NCI-H2196 (cell line): ENCODE results near the gene SCTR.
A peak's percentile ranks its signal among the peaks of the same experiment; 100 is the strongest.

ENCODE experiments used
- DNase-seq: peaks from one replicate; lab custom pipeline; 2025; ENCODE audit not compliant: unreplicated experiment; lab: John Stamatoyannopoulos, UW

Gene SCTR

DNA sequence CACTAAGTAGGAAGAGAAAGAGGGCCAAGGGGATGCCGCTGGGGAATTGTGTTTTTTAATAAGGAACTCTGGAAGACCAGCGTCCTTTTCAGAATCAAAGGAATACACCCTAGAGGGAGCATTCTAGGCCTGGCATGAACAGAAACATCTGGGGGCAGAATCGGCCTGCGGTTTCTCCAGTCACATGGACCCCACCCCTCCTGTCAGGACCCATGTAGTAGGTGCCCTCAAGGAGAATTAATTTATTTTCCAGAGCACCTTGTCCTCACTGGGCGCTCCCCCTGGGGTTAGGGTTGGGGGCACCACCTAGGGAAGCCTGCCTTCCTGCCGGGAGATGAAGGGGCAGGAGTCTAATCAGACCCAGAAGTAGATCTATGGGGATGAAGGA, 48.4 kb downstream of the SCTR start:
- no peak for DNase-seq

DNA sequence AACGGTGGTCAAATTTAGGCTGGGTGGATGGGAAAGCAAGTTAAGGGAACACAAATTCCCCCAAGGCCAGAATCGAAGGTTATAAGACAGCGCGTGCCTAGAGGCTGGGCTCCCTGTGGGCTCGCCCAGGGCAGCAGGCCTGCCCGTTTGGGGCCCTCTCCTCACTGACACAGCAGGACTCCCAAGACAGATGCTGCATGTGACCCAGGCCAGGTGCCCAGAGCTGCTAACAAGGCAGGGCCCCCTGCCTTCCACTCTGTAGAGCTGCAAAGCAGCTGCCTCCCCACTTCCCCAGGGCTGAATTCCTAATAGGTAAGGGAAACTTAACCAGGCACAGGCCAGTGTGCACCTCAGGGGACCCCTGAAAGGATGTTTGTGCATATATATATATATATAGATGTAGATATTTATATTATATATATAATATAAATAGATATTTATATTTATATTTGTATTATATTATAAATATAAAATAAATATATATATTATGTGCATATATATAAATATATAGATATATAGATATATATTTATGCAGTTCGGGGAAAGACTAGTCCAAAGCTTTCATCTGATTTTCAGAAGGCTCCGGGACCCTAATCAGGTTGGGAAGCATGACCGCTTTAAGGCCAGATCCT, 48.9 kb downstream of the SCTR start:
- DNase-seq: no peak

DNA sequence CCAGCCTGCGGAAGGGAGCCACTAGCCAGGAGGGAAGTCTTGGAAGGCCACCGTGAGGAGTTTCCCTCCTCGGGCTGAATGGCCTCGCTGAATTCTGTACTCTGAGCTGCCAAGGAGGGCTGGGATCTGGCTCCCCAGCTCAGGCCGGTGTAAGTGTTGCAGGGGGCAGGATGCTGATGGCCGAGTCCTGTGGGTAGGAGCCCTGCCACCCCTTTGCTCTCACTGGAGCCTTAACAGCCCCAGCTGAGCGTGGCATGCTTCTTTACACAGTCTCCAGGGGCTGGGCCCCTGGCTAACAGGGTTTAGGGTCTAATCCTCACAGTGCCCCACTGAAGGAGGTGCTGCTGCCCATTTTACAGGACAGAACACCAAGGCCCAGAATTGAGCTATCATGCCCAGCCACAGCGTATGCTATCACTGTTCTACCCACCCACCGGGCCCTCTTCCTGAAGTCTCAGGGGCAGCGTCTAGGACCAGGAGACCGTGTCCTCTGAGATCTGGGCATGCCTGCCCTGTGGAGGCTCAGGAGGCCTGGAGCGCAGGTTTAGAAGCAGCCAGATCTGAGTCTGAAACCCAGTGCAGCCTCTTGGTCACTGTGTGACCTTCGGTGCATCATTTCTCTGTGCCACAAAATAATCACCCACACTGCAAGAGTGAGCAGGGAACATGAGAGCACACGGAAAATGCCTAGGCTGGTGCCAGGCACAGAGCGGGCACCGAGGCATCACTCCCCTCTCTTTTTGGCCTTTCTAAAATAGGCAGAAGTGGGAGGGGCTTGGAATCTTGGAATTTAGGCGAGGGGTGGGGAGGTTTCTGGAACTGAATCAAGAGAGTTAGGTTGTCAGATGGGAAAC, 49.7 kb downstream of the SCTR start:
- no peak for DNase-seq

DNA sequence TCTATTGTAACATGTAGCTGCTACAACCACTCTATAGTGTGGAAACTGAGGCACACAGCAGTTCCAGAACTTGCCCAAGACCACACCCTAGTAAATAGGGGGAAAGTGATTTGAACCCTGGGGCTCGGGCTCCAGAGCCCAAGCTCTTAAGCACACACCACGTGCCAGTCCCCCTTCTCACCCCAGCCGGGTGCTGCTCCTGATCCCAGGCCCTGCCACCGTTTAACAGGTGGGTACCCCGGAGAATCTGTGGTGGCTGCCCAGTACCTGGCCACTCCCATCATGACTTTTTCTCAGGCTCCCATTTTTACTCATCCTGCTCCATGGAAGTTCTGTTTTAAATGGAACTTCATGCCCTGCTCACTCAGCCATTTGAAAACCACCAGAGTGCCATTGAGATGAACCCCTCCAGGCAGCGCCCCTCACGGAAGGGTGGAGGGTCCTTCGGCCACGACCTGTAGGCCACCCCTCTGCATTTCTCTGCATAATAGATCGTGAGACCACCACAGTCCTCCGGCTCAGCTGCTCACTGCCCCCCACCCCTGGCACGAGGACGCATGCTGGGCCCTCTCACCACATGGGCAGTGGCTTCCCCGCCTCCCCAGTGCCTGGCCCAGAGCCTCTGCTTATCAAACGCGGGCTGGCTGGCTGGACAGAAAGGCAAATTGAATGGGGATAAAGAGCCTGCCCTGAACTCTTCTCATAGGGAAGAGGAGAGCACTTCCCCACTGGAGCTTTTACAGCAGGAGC, 50.5 kb downstream of the SCTR start:
- no peak for DNase-seq

DNA sequence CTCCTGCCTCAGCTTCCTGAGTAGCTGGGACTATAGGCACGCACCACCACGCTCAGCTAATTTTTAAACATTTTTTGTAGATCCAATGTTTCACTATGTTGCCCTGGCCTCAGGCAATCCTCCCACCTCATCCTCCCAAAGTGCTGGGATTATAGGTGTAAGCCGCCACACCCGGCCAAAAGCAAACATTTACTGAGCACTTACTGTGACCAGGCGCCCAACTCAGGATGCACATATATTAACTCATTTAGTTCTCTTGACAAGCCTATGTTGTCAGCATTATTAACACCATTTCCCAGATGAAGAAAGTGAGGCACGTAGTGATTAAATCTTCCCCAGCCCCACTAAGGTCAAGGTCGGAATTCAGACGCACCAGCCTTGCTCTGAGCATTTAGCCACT, 51.5 kb downstream of the SCTR start:
- DNase-seq: no peak

DNA sequence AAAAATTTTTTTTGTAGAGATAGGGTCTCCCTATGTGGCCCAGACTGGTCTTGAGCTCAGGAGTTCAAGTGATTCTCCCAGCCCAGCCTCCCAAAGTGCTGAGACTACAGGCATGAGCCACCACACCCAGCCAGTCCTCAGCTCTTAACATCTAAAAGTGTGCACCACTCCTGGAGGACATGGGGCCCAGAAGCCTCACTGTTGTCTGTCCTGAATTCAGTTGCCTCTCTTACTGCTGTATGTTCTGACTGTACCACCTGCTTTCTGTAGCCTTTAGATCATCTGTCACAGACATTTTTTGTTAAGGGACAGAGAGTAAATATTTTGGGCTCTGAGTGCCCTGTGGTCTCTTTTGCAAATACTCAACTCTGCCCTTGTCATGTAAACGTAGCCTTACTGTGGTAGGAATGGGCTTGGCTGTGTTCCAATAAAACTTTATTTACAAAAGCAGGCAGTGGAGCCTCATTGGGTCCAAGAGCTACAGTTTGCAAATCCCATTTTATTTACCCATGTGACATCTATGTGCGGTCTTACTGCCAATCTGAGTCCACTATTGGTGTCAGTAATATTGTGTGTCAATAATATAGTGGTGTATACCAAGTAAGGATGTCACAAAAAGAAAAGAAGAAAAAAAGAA, 54.5 kb downstream of the SCTR start:
- peak; percentile 58 for DNase-seq

DNA sequence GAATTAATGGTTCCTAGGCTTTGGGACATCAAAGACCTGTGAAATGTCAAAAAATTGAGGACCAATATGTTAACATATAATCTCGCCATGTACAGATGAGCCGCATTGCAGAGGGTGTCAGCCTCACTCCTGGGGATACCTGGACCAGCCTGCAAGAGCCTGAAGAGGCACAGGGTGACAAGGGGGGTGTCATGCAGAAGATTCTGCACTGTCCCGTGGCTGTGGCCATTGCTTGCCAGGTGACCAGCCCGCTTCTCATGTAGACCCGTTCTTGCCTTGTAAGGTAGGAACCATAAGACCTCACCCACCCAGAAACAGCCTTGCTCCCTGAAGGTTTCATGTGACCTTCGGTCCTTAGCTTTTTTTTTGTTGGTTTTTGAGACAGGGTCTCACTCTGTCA, 55.2 kb downstream of the SCTR start:
- no peak for DNase-seq

DNA sequence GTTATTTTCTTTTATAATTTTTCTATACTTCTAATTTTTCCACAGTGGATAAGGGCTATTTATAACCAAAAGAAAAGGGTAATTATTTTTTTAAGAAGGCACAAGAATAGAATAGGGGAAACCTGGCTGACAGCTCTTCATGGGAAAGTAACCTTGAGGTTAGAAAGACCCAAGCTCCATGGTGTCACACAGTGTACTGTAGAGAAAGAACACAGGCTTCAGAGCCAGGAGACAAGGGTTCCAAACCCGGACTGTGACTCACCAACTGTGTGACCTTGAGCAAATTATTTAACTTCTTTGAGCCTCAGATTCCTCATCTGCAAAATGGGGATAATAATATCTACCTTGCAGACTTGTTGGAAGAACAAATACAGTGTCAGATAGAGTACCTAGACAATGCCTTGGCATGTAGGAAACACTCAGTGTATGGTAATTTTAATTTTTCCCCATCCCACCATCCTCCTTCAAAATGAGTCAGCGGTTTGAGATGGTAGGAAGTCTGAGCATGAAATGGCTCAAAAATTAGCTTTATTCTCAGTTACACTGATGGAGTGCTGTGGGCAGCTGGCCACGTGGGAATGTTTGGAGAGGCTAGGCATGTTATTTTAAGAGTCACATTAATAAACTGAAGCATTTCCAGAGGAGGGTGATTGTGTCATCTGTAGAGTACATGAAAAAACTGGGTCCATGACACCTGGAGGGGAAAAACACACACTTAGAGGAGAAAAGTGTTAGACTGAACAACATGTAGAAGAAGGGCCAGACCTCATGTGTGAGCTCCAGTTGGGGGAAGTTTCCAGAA, 55.9 kb downstream of the SCTR start:
- no peak for DNase-seq

DNA sequence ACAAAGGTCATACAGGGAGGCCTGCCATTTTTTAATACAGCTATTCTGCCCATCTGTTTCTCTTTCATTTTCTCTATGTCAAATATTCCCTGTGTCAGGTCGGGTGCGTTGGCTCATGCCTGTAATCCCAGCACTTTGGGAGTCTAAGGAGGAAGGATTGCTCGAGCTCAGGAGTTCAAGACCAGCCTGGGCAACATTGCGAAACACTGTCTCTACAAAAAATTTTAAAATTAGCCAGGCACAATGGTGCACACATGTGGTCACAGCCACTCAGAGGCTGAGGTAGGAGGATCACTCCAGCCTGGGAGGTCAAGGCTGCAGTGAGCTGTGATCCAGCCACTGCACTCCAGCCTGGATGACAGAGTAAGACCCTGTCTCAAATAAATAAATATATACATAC, 57.9 kb downstream of the SCTR start:
- DNase-seq: no peak

DNA sequence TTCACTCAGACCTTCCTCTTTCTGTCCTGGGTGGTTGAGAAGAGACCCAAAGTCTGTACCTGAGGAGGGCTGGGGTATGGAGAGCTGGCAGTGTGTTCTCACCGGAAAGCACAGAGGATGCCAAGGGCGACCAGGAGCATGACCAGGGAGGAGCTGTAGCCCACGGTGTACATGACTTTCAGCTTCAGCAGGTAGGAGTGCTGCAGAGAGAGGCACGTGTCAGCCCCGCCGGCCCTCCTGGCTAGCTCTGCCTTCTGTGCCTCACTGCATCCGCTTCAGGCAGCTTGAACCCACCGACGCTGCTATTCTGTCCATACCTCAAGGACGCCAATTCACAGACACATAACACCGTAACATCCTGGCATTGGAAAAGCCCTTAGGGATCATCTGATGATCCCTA, 58.6 kb downstream of the SCTR start:
- no peak for DNase-seq

DNA sequence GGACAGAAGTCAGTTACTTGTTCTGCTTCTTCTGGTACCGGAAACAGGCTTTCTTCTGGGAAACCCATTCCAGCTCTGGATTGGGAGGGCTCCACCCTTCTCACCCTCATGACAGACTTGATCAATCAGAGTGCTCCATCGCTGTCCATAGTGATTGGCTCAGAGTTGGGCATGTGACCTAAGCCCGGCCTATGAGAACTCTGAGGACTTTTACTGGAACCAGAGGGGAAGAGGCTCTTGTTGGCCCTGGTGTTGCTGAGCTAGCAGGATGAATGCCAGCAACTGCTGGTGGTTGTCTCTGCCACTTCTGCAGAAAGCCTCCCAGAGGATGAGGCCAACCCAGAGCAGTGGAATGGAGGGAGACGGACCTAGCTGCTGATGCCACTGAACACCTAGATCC, 59.3 kb downstream of the SCTR start:
- DNase-seq: peak; percentile 44

DNA sequence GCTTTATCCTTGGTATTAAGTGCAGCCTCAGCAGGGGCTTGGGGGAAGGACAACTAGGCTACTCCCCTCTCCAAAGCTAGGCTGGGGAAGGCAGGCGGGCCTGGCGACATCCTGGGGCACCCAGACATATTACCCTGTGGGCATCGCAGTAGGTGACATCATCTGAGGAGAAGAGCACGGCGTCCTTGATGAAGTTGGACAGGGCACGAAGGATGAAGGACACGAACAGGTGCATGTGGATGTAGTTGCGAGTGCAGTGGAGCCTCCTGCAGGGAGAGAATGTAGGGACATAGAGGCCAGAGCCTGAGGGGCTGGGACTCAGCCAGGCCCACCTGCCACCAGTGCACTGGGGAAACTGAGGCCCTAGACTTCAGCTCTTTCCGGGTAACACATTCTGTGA, 60.3 kb downstream of the SCTR start:
- DNase-seq: no peak

DNA sequence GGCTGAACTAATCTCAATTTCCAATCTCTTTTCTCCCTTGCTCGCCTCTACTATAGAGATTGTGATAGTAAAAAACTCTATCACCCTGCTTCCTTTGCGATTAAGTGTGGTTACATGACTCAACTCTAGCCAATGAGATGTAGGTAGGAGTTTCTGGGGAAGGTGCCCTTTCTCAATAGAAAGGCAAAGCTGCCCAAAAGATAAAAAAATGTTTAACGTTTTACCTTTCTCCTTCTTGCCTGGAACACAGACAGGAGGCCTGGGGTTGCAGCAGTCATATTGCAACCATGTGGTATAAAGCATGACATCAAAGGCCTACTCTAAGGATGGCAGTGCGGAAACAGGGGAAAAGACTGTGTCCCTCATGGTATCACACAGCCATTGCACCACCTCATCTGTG, 61.1 kb downstream of the SCTR start:
- DNase-seq: no peak

DNA sequence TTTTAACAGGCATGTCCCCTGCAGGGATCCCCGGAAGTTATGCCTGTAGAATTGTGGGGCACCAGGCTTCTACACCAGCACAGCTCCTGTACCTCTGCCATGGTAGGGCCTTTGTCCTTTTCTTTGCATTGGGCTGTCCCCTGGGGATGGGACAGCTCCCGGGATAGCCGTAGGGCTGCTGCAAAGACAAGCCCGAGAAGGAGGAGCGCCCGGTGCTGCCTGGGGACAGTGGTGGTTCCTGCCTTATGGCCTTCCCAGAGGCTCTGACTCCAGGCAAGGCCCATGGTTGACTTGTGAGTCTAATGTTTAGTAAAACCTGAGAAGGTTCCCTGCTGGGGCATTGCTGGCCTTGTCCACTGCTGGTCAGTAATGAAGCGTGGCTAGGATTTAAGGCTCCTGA, 61.7 kb downstream of the SCTR start:
- no peak for DNase-seq

DNA sequence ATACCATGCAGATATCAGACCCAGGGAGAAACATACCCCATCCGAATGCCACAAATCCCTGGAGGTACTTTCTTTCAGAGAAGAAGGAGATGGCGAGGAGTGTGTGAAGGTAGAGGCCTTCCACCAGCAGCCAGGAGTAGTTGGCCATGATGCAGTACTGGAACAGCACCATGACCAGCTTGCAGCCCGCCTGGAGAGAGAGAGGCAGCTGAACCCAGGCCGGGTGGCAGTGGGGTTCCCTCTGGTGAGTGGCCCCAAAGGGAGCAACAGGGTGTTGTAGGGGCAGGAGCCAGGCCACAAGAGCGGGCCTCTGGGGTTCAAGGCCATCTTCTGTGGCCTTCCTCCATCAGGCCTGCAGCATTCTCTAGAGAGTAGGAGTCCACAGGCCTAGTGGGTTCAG, 62.5 kb downstream of the SCTR start:
- DNase-seq: no peak

DNA sequence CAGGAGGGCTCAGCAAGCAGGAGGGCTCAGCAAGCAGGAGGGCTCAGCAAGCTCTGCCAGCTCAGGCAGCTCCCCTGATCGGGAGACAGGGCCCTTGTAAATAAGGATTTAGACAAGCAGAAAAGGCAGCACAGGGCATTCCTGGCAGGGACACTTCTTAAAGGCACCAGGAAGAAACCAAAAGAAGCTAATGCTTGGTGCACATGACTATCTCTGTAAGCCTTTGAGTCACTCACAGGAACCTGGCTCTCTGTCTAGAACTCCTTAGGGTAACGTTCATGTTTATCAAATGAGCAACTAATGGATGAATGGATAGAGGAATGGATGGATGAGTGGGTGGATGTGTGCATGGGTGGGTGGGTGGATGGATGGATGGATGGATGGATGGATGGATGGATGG, 64.2 kb downstream of the SCTR start:
- DNase-seq: no peak

DNA sequence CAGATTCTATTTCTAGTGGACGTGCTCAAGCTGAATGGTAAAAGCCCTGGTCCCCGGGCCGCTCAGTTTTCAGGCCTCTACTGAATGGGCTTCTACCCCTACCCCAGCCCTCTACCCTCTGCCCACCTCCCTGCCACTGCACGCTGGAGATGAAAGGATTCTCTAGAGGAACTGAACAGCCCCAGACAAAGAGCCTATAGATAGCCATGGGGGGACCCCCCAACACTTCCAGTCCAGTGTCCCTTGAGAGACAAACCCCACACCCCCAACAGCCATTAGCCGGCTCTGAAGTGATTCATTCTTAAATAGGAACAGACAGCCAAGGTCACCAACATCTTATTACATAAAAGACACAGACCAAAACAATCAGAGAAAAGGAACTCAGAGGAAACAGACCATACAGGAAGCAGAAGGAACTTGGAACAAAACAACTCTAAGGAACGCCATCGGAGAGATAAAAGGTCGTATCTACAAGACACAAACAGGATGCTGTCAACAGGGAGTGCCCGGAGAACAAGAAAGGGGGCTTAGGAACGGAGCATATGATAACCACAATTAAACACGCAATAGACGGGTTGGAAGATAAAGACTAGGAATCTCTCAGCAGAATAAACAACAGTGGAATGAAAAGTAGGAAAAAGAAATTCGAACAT, 69.1 kb downstream of the SCTR start:
- DNase-seq: no peak

DNA sequence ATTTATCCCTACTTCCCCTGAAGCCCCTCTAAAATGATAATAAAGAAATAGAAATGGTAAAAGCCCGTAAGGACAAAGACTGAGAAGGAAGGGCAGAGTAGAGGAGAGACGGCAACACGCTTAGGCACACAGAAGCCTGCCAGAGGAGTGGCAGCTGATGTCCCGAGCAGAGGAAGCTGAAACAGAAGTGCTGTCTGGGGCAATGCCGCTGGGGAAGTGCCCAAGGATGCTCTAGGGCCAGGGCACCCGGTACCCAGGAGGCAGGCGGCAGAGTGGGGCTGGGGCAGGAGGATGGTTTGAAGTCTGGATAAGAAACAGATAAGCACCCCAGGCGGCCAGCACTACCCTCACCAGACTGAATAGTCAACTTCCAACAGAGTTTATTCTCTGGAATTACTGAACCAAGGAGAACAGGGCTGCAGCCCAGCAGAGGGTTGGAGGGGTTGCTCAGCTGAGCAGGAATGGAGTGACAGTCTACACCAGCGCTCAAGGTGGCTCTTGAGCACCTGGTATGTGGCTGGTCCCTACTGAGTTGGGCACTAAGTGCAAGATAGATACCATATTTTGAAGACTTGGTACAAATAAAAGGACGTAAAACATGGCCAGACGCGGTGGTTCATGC, 70.2 kb downstream of the SCTR start:
- no peak for DNase-seq

DNA sequence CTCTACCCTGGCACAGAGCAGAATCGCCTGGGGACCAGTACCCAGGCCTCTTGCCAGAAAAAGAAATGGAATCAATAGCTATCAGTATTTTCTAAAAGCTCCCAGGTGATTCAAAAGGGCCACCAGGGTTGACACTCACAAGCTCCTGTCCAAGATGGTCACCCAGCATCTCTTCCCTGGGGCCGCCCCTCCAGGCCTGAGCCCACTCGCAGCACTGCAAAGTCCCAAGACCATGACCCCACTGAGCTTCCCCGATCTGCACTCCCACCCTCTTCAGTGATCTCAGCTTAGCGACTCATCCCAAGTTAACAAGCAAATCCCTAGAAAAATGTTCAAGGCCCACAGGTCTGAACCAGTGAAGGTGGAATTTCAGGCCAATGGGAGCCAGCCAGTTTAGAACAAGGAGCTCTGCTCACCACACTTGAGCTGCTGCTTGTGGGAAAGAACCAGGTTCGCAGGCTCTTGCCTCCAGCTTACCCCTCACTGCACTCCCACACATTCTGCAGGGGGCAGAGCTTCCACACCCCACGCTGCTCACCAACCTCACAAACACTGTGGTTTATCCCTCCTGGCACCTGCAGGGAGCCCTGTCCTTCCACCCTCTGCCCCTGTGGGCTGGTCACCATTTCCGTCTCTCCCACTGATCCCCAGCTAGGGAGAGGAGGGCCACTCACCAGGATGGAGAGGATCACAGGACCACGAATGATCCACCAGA, 72.8 kb downstream of the SCTR start:
- DNase-seq: no peak
